ENCODE data around the gene DNASE1L2. TPM values are rescaled to one million over a fixed set of nuclear protein-coding genes. Genes with fewer than 3 reads are reported as not detected.

The DNASE1L2 gene
- total RNA-seq, 1 experiment from 2014 or later: 1.9 TPM

- Histone ChIP-seq H3K9me2 (ENCODE audit: insufficient read depth) (no peaks in the 10 kb centered on the region), H3K79me2 (ENCODE audit: insufficient read depth, low read length) (no peaks in the 10 kb centered on the region), H3K36me3 (ENCODE audit: control insufficient read depth in 1 of 2, insufficient read depth in 2 of 2, low read length in 2 of 2) (no peaks in the 10 kb centered on the region), H4K20me1 (ENCODE audit: insufficient read depth) (no peaks in the 10 kb centered on the region), H3K4me2 (ENCODE audit: low read length) (no peak overlapping the region), H3K27me3 (ENCODE audit: insufficient read depth, low read length) (no peaks in the 10 kb centered on the region), H2AFZ (ENCODE audit: low read depth, low read length, poor library complexity, severe bottlenecking) (no peak overlapping the region), H3K27ac (ENCODE audit: low read depth, low read length) (no peak overlapping the region), H3K9me3 (ENCODE audit: control insufficient read depth in 1 of 2, insufficient read depth in 1 of 2, low read depth in 1 of 2, low read length in 2 of 2) (no peaks in the 10 kb centered on the region), H3K9ac (ENCODE audit: low read length) (no peak overlapping the region), H3K4me1 (ENCODE audit: control insufficient read depth in 1 of 2, insufficient read depth in 2 of 2, low read length in 2 of 2) (no peaks in the 10 kb centered on the region), H3K4me3 (replicated peaks in 1 of 2; ENCODE audit: low read depth in 1 of 2, low read length in 2 of 2) (no peak overlapping the region)
- TF ChIP-seq MAX (IDR thresholded peaks at IDR 0.05) (no peak), POLR2A (IDR thresholded peaks at IDR 0.05; ENCODE audit: borderline replicate concordance, extremely low read depth, insufficient read depth, insufficient read length) (no peak), FOSL1 (IDR thresholded peaks at IDR 0.05; ENCODE audit: low read depth) (no peak), CEBPB (IDR thresholded peaks at IDR 0.05; ENCODE audit: low read depth) (no peak), EGR1 (IDR thresholded peaks at IDR 0.05; ENCODE audit: low read depth) (no peak), REST (IDR thresholded peaks at IDR 0.05; ENCODE audit: low read depth) (no peak), JUND (IDR thresholded peaks at IDR 0.05) (no peak), EZH2phosphoT487 (IDR thresholded peaks at IDR 0.05; ENCODE audit: borderline replicate concordance) (no peak), SRF (IDR thresholded peaks at IDR 0.05; ENCODE audit: low read depth) (no peak), SP1 (IDR thresholded peaks at IDR 0.05; ENCODE audit: low read depth) (no peak), POLR2AphosphoS5 (IDR thresholded peaks at IDR 0.05; ENCODE audit: low read depth, low read length) (no peak), SIN3A (IDR thresholded peaks at IDR 0.05; ENCODE audit: low read depth) (no peak), ELF1 (IDR thresholded peaks at IDR 0.05; ENCODE audit: borderline replicate concordance, low read depth) (no peak), EZH2 (IDR thresholded peaks at IDR 0.05) (no peak), ZBTB33 (IDR thresholded peaks at IDR 0.05; ENCODE audit: extremely low read depth, insufficient replicate concordance, low read length) (no peak), CBX3 (IDR thresholded peaks at IDR 0.05; ENCODE audit: low read depth) (no peak)
- CTCF ChIA-PET: no interaction called here
- 0 out of 2 replicates have a peak, but pooled peaks have one; percentile 4 for ATAC-seq
- BruUV-seq (replicated peaks): no TSS peak
- RAD21 ChIA-PET (ENCODE audit: low non-redundant PET in 1 of 2, low total read pairs in 2 of 2, uncharacterized antibody in 2 of 2, unreplicated experiment in 2 of 2): no interaction called here
- no peak for DNase-seq (ENCODE audit: low read depth, low spot score)
- intact Hi-C loops (cut with micrococcal nuclease): no loop called here
- POLR2A ChIA-PET: no interaction called here
These were observed 41.4 kb downstream of the DNASE1L2 start for GRCh38 chr16:2277466-2278271.

Measured in HCT116 (cell line).